Lower leg skin (tissue), 3 donors: ENCODE results near the gene SPINK2.

Experiments
- POLR2A ChIP-seq, 2 donors: fragments of 450-650 bp; IDR thresholded peaks; one replicate each; pipeline ENCODE4 v1.6.1; 2016 to 2017; ENCODE audit warnings: antibody characterized with exemption in 2 of 2, mild to moderate bottlenecking in 1 of 2, moderate library complexity in 1 of 2
- TF ChIP-seq, protein P1 (sequence below), 3 donors: fragments of 450-650 bp; IDR thresholded peaks; one replicate each; pipeline ENCODE4 v1.5.1; 2016; ENCODE audit warnings: antibody characterized with exemption in 3 of 3, mild to moderate bottlenecking in 3 of 3, moderate library complexity in 2 of 3

GRCh38 chr4:56861360-56861759 is 39.9 kb upstream of the SPINK2 start:
- TF ChIP-seq POLR2A (IDR thresholded peaks at IDR 0.05), result no peak
- TF ChIP-seq, protein P1, sequence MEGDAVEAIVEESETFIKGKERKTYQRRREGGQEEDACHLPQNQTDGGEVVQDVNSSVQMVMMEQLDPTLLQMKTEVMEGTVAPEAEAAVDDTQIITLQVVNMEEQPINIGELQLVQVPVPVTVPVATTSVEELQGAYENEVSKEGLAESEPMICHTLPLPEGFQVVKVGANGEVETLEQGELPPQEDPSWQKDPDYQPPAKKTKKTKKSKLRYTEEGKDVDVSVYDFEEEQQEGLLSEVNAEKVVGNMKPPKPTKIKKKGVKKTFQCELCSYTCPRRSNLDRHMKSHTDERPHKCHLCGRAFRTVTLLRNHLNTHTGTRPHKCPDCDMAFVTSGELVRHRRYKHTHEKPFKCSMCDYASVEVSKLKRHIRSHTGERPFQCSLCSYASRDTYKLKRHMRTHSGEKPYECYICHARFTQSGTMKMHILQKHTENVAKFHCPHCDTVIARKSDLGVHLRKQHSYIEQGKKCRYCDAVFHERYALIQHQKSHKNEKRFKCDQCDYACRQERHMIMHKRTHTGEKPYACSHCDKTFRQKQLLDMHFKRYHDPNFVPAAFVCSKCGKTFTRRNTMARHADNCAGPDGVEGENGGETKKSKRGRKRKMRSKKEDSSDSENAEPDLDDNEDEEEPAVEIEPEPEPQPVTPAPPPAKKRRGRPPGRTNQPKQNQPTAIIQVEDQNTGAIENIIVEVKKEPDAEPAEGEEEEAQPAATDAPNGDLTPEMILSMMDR (IDR thresholded peaks at IDR 0.05), result no peak
